HG03520 (cell line): ENCODE measurements around the gene ITGA2B.
A peak's percentile ranks its signal among the peaks of the same experiment; 100 is the strongest.
"Not testable (repeated sequence)": the region's sequence is repeated elsewhere in the genome, so short reads cannot be mapped to it uniquely, and the experiment has no call there.

Experiments
- ATAC-seq: cut with Tn5 transposase; IDR thresholded peaks from one replicate; pipeline ENCODE4 v1.9.1; 2021; ENCODE audit warnings: mild to moderate bottlenecking, moderate library complexity; ENCODE audit not compliant: unreplicated experiment

The ITGA2B gene

GRCh38 chr17:44394112-44394511, 4.7 kb upstream of the ITGA2B start:
- not testable (repeated sequence) for ATAC-seq

DNA sequence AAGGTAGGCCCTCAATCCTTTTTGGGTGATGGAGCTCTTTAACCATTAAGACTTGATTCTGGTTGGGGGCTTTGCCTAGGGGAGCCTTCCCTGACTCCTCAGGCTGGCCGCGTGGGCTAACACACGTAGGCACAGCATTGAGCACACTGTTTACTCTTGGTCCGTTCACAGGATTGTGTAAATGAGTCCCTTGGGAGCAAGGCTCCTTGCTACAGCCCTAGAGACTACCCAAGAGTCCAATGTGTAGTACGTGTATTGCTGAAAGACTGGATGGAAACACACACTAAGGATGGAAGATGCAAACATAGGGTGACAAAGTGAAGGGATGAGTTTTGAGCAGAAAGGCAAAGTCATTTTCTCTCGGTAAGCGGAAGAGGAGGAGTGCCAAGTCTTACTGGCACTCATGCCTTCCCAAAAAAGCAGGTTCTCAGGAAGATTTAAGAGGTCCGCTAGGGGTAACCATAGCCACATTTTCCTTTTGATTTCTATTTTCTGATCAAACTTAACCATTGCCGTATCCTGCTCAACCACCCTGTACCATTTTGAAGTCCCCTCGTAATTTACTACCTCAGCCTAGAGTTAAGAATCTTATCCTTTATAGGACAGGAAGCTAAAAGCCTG, 911 bp upstream of the ITGA2B start:
- ATAC-seq = no peak

- no peak for ATAC-seq
Observed at GRCh38 chr17:44389723-44390202, 314 bp upstream of the ITGA2B start.

GRCh38 chr17:44387804-44388203, 1.6 kb downstream of the ITGA2B start:
- no peak for ATAC-seq

DNA sequence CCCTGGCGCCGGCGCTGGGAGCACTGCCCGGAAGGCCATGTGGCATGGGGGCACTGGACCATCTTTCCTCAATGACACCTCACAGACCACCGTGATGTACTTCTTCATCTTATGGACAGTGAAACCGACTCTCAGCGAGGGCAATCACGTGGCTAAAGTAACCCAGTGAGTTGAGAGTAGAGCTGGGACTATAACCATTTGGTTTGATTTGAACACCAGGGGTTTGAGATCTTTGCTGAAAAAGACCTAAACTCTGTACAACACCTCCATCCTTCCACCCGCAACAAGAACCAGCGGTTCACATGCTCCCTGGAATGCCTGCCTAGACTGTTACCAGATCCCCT, 3.3 kb downstream of the ITGA2B start:
- no peak for ATAC-seq

GRCh38 chr17:44385287-44386181, 3.9 kb downstream of the ITGA2B start:
- peak; percentile 46 for ATAC-seq

GRCh38 chr17:44384823-44385286, 4.6 kb downstream of the ITGA2B start:
- no peak for ATAC-seq

DNA sequence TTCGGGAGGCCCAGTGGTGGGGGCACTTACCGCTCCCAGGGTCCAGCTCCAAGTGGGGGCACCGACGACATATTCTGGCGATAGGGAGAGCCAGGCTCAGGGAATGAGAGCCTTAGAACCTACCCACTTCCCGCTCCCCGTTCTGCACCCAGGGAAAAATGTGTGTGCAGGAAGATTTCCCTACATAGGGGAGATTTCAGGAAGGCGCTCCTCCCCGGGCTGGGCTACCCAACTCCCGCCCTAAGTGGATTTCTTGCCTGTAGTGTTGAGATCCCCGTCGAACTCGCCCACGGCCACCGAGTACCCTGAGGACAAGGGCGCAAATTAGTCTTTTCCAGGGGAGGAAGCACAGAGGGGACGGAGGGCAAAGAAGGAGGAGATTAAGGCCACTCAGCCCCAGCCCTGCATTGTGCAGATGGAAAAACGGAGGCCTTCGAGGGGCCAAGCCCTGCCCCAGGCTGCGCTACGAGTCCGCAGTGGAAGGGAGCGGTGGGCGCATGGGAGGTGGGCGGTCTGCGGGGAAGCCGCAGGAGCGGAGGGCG, 5.1 kb downstream of the ITGA2B start:
- no peak for ATAC-seq

GRCh38 chr17:44383861-44384260, 5.6 kb downstream of the ITGA2B start:
- no peak for ATAC-seq

GRCh38 chr17:44383363-44383762, 6.1 kb downstream of the ITGA2B start:
- ATAC-seq = no peak

GRCh38 chr17:44382917-44383316, 6.5 kb downstream of the ITGA2B start:
- no peak for ATAC-seq

DNA sequence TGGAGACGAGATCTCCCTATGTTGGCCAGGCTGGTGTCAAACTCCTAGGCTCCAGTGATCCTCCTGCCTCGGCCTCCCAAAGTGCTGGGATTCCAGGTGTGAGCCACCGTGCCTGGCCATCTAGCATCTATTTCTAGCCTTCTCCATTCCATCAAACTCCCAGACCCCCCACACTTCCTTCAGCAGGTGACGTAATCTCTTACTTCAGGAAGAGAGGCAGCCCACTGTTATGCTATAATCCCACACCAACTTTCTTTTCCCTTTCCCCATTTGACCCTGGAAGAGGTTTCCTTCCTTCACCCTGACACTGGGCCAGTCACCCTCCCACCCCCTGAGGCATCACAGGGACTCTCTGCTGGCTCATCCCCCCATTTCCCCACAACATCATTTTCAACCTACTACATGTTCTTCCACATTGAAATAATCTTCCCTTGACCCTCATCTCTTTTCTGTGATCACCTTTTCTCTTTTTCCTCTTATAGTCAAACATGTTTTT, 7.6 kb downstream of the ITGA2B start:
- no peak for ATAC-seq

DNA sequence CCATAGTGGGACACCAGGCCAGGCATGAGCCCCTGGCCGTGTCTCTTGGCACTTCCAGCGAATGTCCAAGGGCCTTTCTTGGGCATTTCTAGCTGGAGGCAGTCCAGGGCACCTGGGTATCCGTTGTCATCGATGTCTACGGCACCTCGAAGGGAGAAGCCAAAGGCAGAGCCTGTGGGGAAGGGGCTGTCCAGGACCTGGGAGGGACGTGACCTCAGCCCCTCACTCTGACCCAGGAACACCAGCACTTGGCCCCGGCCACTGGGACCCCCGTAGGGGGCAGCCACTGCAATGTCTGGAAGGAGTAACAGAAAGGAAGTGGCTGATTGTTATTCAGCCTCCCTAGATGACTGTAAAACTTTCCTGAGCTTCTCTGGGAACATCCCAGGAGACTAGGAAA, 8.7 kb downstream of the ITGA2B start:
- ATAC-seq = no peak

DNA sequence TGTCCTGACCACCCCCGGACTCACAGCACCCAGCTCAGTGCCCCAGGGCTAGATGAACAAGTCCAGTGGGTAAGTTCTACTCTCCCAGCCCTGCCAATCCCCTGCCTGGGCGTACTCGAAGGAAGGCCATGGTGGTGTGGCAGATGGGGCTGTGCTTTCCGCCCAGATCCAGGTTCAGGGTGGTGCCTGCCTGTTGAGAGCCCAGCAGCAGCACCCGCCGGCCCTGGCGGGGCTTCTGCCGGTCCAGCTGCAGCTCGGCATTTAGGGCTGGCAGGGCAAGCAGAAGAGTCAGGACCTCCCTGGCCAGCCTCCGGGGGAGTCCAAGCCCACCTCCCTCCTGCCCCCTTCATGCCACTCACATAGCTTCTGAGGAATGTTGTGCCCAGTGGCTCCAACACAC, 9.6 kb downstream of the ITGA2B start:
- ATAC-seq = no peak

DNA sequence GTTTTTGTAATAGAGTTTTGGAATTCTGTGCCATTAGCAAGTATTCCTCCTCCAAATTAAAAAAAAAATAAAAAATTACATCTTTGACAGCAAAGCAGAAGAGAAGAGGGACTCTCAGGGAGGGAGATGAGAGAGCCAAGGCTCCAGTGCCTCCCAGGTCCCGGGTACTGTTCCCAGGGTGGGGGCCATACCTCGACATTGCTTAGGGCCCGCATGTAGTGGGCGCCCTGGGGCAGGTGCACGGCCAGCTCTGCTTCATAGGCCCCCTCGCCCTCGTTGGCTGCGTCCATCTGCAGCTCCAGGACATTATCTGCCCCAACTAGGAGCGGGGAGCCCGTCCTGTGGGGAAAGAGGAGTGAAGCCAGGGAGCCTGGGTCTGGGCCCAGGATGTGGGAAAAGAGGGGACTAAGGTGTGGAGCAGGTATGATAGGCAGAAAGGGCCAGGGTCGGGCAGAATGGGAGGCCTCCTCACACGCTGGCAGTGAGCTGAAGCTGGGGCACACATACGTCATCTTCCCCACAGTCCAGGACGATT, 11.2 kb downstream of the ITGA2B start:
- ATAC-seq = no peak

DNA sequence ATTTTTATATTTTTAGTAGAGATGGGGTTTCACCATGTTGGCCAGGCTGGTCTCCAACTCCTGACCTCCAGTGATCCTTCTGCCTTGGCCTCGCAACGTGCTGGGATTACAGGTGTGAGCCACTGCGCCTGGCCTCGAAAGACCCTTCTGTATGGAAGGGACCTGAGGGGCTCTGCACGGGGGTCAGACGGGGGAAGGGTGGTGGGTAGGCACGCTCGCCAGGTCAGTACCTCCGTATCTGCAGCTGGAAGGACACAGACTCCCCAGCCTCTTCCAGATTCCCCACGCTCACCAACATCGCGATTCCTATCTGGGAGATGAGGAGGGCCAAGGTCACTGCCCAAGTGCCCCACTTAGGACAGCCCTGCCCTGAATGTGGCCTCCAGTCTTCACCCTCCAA, 12.7 kb downstream of the ITGA2B start:
- no peak for ATAC-seq

DNA sequence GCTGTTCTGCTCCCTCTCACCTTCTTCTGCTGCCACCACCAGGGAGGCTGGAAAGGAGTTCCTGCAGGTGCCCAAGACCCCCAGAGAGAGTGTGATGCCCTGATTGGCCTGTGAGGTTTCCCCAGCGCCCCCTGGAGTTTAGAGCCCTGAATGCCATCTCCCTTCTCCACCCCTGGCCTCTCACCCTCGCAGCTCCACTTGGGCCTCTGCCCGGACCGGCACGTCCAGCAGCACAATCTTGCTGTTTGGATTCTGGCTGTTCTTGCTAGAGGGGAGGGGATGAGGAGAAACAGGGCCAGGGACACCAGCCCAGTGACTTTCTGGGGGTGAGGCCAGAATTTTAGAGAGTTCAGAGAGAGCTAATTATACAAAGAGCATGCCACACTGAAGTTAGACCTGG, 13.3 kb downstream of the ITGA2B start:
- no peak for ATAC-seq

DNA sequence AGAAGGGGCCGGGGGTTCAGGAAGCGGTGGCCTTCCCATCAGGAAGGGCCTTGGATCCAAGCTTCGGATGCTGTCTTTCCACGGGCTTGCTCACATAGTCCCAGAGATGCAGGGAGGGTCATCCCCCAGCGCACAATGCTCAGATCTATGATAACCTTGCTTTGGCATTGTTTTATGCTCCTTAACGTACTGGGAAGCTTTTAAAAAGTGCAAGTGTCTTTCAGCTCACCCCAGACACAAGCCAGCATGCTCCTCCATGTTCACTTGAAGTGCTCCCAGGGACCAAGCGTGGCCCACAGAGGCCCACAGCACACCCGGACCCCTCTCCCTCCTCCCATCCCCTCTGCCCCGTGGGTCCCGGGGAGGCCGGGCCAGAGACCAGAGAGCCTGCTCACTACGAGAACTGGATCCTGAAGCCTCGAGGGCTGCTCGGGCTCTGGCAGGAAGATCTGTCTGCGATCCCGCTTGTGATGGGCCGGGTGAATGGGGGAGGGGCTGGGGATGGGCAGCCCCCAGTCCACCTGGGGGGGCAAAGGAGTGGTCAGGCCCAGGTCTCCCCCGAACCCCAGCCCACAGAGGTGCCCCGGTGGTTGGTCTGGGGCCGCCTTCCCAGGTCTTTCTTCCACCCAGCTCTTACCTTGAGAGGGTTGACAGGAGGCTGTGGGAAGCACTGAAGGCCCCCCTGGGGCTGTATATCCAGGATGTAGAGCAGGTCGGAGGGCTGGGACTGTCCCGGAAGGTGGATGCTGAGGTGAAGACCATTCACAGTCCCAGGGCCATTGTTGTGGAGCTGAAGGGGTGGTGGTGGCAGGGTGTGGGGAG, 14.0 kb downstream of the ITGA2B start:
- ATAC-seq = no peak

- ATAC-seq = no peak
Observed at GRCh38 chr17:44374306-44375195, 14.9 kb downstream of the ITGA2B start.

GRCh38 chr17:44372036-44372435, 17.4 kb downstream of the ITGA2B start:
- no peak for ATAC-seq
